ENCODE data around the gene LRRC63.
"Not testable (repeated sequence)": the region's sequence is repeated elsewhere in the genome, so short reads cannot be mapped to it uniquely, and the experiment has no call there.

LRRC63 gene

GRCh38 chr13:46210362-46211083 is 1.2 kb upstream of the LRRC63 start:
- no peak for DNase-seq (ENCODE audit: low read depth, low spot score)
- H3K9me3 ChIP-seq (ENCODE audit: insufficient read depth, low read length), result no peaks in the 10 kb centered on the region
- no peak overlapping the region for H3K9ac ChIP-seq (ENCODE audit: insufficient read length, low read depth)
- no peaks in the 10 kb centered on the region for H3K36me3 ChIP-seq (ENCODE audit: insufficient read depth, insufficient read length, low read length)
- H3K4me1 ChIP-seq (ENCODE audit: insufficient read depth, insufficient read length), result no peaks in the 10 kb centered on the region
- H3K4me3 ChIP-seq (ENCODE audit: insufficient read length, low read depth), result no peak overlapping the region
- H3K27me3 ChIP-seq (ENCODE audit: insufficient read depth, insufficient read length), result peaks cover 21% of the 10 kb centered on the region
- TF ChIP-seq YY1 (IDR thresholded peaks at IDR 0.05; ENCODE audit: insufficient read depth, insufficient read length) (no peak), SUZ12 (IDR thresholded peaks at IDR 0.05; ENCODE audit: extremely low read depth, insufficient read depth, insufficient read length) (no peak), ZNF274 (IDR thresholded peaks at IDR 0.05; ENCODE audit: low read depth, low read length) (no peak)

GRCh38 chr13:46211116-46211482 is 629 bp upstream of the LRRC63 start:
- TF ChIP-seq SUZ12 (IDR thresholded peaks at IDR 0.05; ENCODE audit: extremely low read depth, insufficient read depth, insufficient read length) (no peak), ZNF274 (IDR thresholded peaks at IDR 0.05; ENCODE audit: low read depth, low read length) (no peak)
- DNase-seq (ENCODE audit: low read depth, low spot score), result no peak

GRCh38 chr13:46213242-46213641 is 1.5 kb downstream of the LRRC63 start:
- DNase-seq (ENCODE audit: low read depth, low spot score), result no peak
- TF ChIP-seq YY1 (IDR thresholded peaks at IDR 0.05; ENCODE audit: insufficient read depth, insufficient read length) (no peak), SUZ12 (IDR thresholded peaks at IDR 0.05; ENCODE audit: extremely low read depth, insufficient read depth, insufficient read length) (no peak), ZNF274 (IDR thresholded peaks at IDR 0.05; ENCODE audit: low read depth, low read length) (no peak)
- peaks cover 21% of the 10 kb centered on the region for H3K27me3 ChIP-seq (ENCODE audit: insufficient read depth, insufficient read length)
- H3K9me3 ChIP-seq (ENCODE audit: insufficient read depth, low read length), result no peaks in the 10 kb centered on the region
- no peaks in the 10 kb centered on the region for H3K4me1 ChIP-seq (ENCODE audit: insufficient read depth, insufficient read length)
- no peak overlapping the region for H3K9ac ChIP-seq (ENCODE audit: insufficient read length, low read depth)
- H3K4me3 ChIP-seq (ENCODE audit: insufficient read length, low read depth), result no peak overlapping the region
- H3K36me3 ChIP-seq (ENCODE audit: insufficient read depth, insufficient read length, low read length), result no peaks in the 10 kb centered on the region

More at GRCh38 chr13:46211116-46211482, 629 bp upstream of the LRRC63 start:
- Histone ChIP-seq H3K9ac (ENCODE audit: insufficient read length, low read depth) (no peak overlapping the region), H3K36me3 (ENCODE audit: insufficient read depth, insufficient read length, low read length) (no peaks in the 10 kb centered on the region), H3K4me3 (ENCODE audit: insufficient read length, low read depth) (peak overlapping the region; percentile 43), H3K27me3 (ENCODE audit: insufficient read depth, insufficient read length) (peaks cover 21% of the 10 kb centered on the region), H3K9me3 (ENCODE audit: insufficient read depth, low read length) (no peaks in the 10 kb centered on the region), H3K4me1 (ENCODE audit: insufficient read depth, insufficient read length) (no peaks in the 10 kb centered on the region)

- not testable (repeated sequence) for H3K4me3 ChIP-seq (ENCODE audit: insufficient read length, low read depth); H3K9me3 ChIP-seq (ENCODE audit: insufficient read depth, low read length); DNase-seq (ENCODE audit: low read depth, low spot score); H3K36me3 ChIP-seq (ENCODE audit: insufficient read depth, insufficient read length, low read length); H3K9ac ChIP-seq (ENCODE audit: insufficient read length, low read depth); H3K4me1 ChIP-seq (ENCODE audit: insufficient read depth, insufficient read length)
- peaks cover 21% of the 10 kb centered on the region for H3K27me3 ChIP-seq (ENCODE audit: insufficient read depth, insufficient read length)
Measured at GRCh38 chr13:46214741-46215140, 3.0 kb downstream of the LRRC63 start.

GRCh38 chr13:46220234-46220633 is 8.5 kb downstream of the LRRC63 start:
- not testable (repeated sequence) for H3K9me3 ChIP-seq (ENCODE audit: insufficient read depth, low read length); H3K4me1 ChIP-seq (ENCODE audit: insufficient read depth, insufficient read length); H3K4me3 ChIP-seq (ENCODE audit: insufficient read length, low read depth); H3K9ac ChIP-seq (ENCODE audit: insufficient read length, low read depth); H3K27me3 ChIP-seq (ENCODE audit: insufficient read depth, insufficient read length); H3K36me3 ChIP-seq (ENCODE audit: insufficient read depth, insufficient read length, low read length)
- DNase-seq (ENCODE audit: low read depth, low spot score), result peak; percentile 48

GRCh38 chr13:46229251-46229650 is 17.5 kb downstream of the LRRC63 start:
- no peak for TF ChIP-seq YY1 (IDR thresholded peaks at IDR 0.05; ENCODE audit: insufficient read depth, insufficient read length)
- TF ChIP-seq ZNF274 (IDR thresholded peaks at IDR 0.05; ENCODE audit: low read depth, low read length), result no peak
- no peak for TF ChIP-seq SUZ12 (IDR thresholded peaks at IDR 0.05; ENCODE audit: extremely low read depth, insufficient read depth, insufficient read length)
- Histone ChIP-seq H3K4me3 (ENCODE audit: insufficient read length, low read depth) (no peak overlapping the region), H3K36me3 (ENCODE audit: insufficient read depth, insufficient read length, low read length) (no peaks in the 10 kb centered on the region), H3K27me3 (ENCODE audit: insufficient read depth, insufficient read length) (no peaks in the 10 kb centered on the region), H3K9ac (ENCODE audit: insufficient read length, low read depth) (no peak overlapping the region), H3K9me3 (ENCODE audit: insufficient read depth, low read length) (no peaks in the 10 kb centered on the region), H3K4me1 (ENCODE audit: insufficient read depth, insufficient read length) (no peaks in the 10 kb centered on the region)
- DNase-seq (ENCODE audit: low read depth, low spot score), result no peak

GRCh38 chr13:46232281-46232680 is 20.6 kb downstream of the LRRC63 start:
- H3K9ac ChIP-seq (ENCODE audit: insufficient read length, low read depth), result no peak overlapping the region
- H3K27me3 ChIP-seq (ENCODE audit: insufficient read depth, insufficient read length), result no peaks in the 10 kb centered on the region
- no peaks in the 10 kb centered on the region for H3K4me1 ChIP-seq (ENCODE audit: insufficient read depth, insufficient read length)
- H3K36me3 ChIP-seq (ENCODE audit: insufficient read depth, insufficient read length, low read length), result no peaks in the 10 kb centered on the region
- no peak overlapping the region for H3K4me3 ChIP-seq (ENCODE audit: insufficient read length, low read depth)
- no peak for TF ChIP-seq ZNF274 (IDR thresholded peaks at IDR 0.05; ENCODE audit: low read depth, low read length)
- TF ChIP-seq YY1 (IDR thresholded peaks at IDR 0.05; ENCODE audit: insufficient read depth, insufficient read length), result no peak
- TF ChIP-seq SUZ12 (IDR thresholded peaks at IDR 0.05; ENCODE audit: extremely low read depth, insufficient read depth, insufficient read length), result no peak
- peaks cover 19% of the 10 kb centered on the region for H3K9me3 ChIP-seq (ENCODE audit: insufficient read depth, low read length)
- DNase-seq (ENCODE audit: low read depth, low spot score), result no peak

GRCh38 chr13:46235286-46235685 is 23.6 kb downstream of the LRRC63 start:
- no peak for DNase-seq (ENCODE audit: low read depth, low spot score)
- H3K9ac ChIP-seq (ENCODE audit: insufficient read length, low read depth), result no peak overlapping the region
- no peaks in the 10 kb centered on the region for H3K4me1 ChIP-seq (ENCODE audit: insufficient read depth, insufficient read length)
- peaks cover 19% of the 10 kb centered on the region for H3K9me3 ChIP-seq (ENCODE audit: insufficient read depth, low read length)
- no peak overlapping the region for H3K4me3 ChIP-seq (ENCODE audit: insufficient read length, low read depth)
- no peaks in the 10 kb centered on the region for H3K36me3 ChIP-seq (ENCODE audit: insufficient read depth, insufficient read length, low read length)
- H3K27me3 ChIP-seq (ENCODE audit: insufficient read depth, insufficient read length), result no peaks in the 10 kb centered on the region
- TF ChIP-seq SUZ12 (IDR thresholded peaks at IDR 0.05; ENCODE audit: extremely low read depth, insufficient read depth, insufficient read length) (no peak), ZNF274 (IDR thresholded peaks at IDR 0.05; ENCODE audit: low read depth, low read length) (no peak), YY1 (IDR thresholded peaks at IDR 0.05; ENCODE audit: insufficient read depth, insufficient read length) (no peak)

All from NT2/D1 (cell line).